Endothelial cell of umbilical vein (primary cell): ENCODE measurements around the gene KLF3. TPM values are rescaled to one million over a fixed set of nuclear protein-coding genes. Genes with fewer than 3 reads are reported as not detected.

Experiments
- BruUV-seq: library from RNA; stranded (reverse); fragments of 400-500 nt; replicated peaks from 2 replicates; lab custom pipeline; 2021; lab: Mats Ljungman, UMichigan
- CTCF ChIA-PET: fragments of 300-600, 350-600 bp; sonication (Branson Sonifier 250); formaldehyde crosslinking; loops from one replicate; lab custom pipeline; 2021; ENCODE audit warnings: antibody characterized with exemption, inconsistent platforms; lab: Charles Lee
- POLR2A ChIA-PET: fragments of 300-600, 350-600 bp; sonication (Branson Sonifier 250); formaldehyde crosslinking; loops from one replicate; lab custom pipeline; 2021; ENCODE audit warnings: antibody characterized with exemption, inconsistent platforms; lab: Charles Lee
- DNase-seq: peaks from one replicate; pipeline ENCODE4 v3.0.0-alpha.2; 2011; ENCODE audit warnings: low read depth, low spot score
- FAIRE-seq: peaks from 2 replicates; lab custom pipeline; 2011; peaks lifted over from hg19 to GRCh38; lab: Jason Lieb, UNC
- H2AFZ ChIP-seq: 2 replicates; pipeline ENCODE4 v1.6.0; 2012; ENCODE audit warnings: low read depth, low read length, control low read depth, inconsistent platforms
- H3K27ac ChIP-seq: 2 replicates; pipeline ENCODE4 v1.5.1; 2011; ENCODE audit warnings: low read depth, mild to moderate bottlenecking, control low read depth, low read length, moderate library complexity; ENCODE audit not compliant: insufficient read depth
- H3K27me3 ChIP-seq, 2 experiments: 2 replicates each; pipeline versions ENCODE4 v1.6.0 to v1.6.1; 2011; ENCODE audit warnings: low read length in 2 of 2, mixed read lengths in 1 of 2; ENCODE audit not compliant: control insufficient read depth in 2 of 2, insufficient read depth in 2 of 2
- H3K36me3 ChIP-seq, 2 experiments: 2 replicates in 1 of 2; 3 replicates in 1 of 2; pipeline ENCODE4 v1.5.1; 2011; ENCODE audit warnings: low read length in 2 of 2, mild to moderate bottlenecking in 1 of 2, moderate library complexity in 1 of 2; ENCODE audit not compliant: control insufficient read depth in 2 of 2, insufficient read depth in 2 of 2; ENCODE audit errors: extremely low read depth in 1 of 2
- H3K4me1 ChIP-seq: 3 replicates; pipeline ENCODE4 v1.5.1; 2011; ENCODE audit warnings: mild to moderate bottlenecking, low read length; ENCODE audit not compliant: control insufficient read depth, insufficient read depth; ENCODE audit errors: extremely low read depth
- H3K4me2 ChIP-seq: 2 replicates; pipeline ENCODE4 v1.6.1; 2011; ENCODE audit warnings: low read length, control low read depth, mixed read lengths; ENCODE audit not compliant: insufficient read depth
- H3K4me3 ChIP-seq, 3 experiments: fragments of 200-600 bp in 1 of 3; sonication (generic), shearing (Covaris generic) in 1 of 3; replicated peaks in 1 of 3; 2 replicates each; pipeline ENCODE4 v1.5.1; 2011 to 2016; ENCODE audit warnings: control low read depth in 3 of 3, low read length in 3 of 3, mild to moderate bottlenecking in 2 of 3, inconsistent platforms in 1 of 3, low read depth in 1 of 3, moderate library complexity in 1 of 3; ENCODE audit not compliant: insufficient read depth in 1 of 3
- H3K79me2 ChIP-seq: 2 replicates; pipeline ENCODE4 v1.6.0; 2012; ENCODE audit warnings: low read length, inconsistent platforms; ENCODE audit not compliant: control insufficient read depth, insufficient read depth
- H3K9ac ChIP-seq: replicated peaks from 2 replicates; pipeline ENCODE3; 2011; ENCODE audit warnings: low read length, control low read depth; ENCODE audit not compliant: insufficient read depth; ENCODE audit errors: extremely low read depth
- H3K9me1 ChIP-seq: replicated peaks from 3 replicates; pipeline ENCODE4 v1.6.0; 2011; ENCODE audit warnings: mild to moderate bottlenecking, low read length; ENCODE audit not compliant: control insufficient read depth, insufficient read depth; ENCODE audit errors: extremely low read depth
- H3K9me3 ChIP-seq: replicated peaks from 2 replicates; pipeline ENCODE4 v1.5.1; 2012; ENCODE audit warnings: low read length, inconsistent platforms; ENCODE audit not compliant: control insufficient read depth, insufficient read depth
- H4K20me1 ChIP-seq: replicated peaks from 2 replicates; pipeline ENCODE3; 2011; ENCODE audit warnings: mild to moderate bottlenecking, low read length; ENCODE audit not compliant: control insufficient read depth, insufficient read depth; ENCODE audit errors: extremely low read depth
- CTCF ChIP-seq, 2 donors: IDR thresholded peaks; 1 replicate in 1 of 2; 2 replicates in 1 of 2; pipeline ENCODE4 v1.5.1; 2011; ENCODE audit warnings: low read length in 2 of 2, mild to moderate bottlenecking in 2 of 2, moderate library complexity in 2 of 2, control low read depth in 1 of 2, inconsistent platforms in 1 of 2, low read depth in 1 of 2; ENCODE audit not compliant: insufficient read depth in 1 of 2; ENCODE audit errors: extremely low read depth in 1 of 2
- EZH2 ChIP-seq: IDR thresholded peaks from 2 replicates; pipeline ENCODE4 v1.6.1; 2012; ENCODE audit warnings: borderline replicate concordance, low read depth, mild to moderate bottlenecking, moderate library complexity, low read length, inconsistent platforms; ENCODE audit not compliant: severe bottlenecking
- FOS ChIP-seq: IDR thresholded peaks from 2 replicates; pipeline ENCODE4 v1.6.1; 2011; ENCODE audit warnings: mild to moderate bottlenecking, low read length, moderate library complexity, borderline replicate concordance; ENCODE audit not compliant: insufficient read depth
- GATA2 ChIP-seq: IDR thresholded peaks from 2 replicates; pipeline ENCODE4 v1.7.0; 2011; ENCODE audit warnings: low read depth, mild to moderate bottlenecking, moderate library complexity, mixed read lengths, low read length; ENCODE audit not compliant: insufficient read length, insufficient read depth
- JUN ChIP-seq: IDR thresholded peaks from 2 replicates; pipeline ENCODE4 v1.6.1; 2011; ENCODE audit warnings: borderline replicate concordance, low read depth; ENCODE audit not compliant: insufficient read length, insufficient read depth
- MAX ChIP-seq: IDR thresholded peaks from 2 replicates; pipeline ENCODE4 v1.6.1; 2011; ENCODE audit not compliant: insufficient read depth, insufficient read length
- MYC ChIP-seq: IDR thresholded peaks from one replicate; pipeline ENCODE4 v1.6.1; 2011; ENCODE audit warnings: mild to moderate bottlenecking, low read depth, low read length
- POLR2A ChIP-seq: IDR thresholded peaks from 2 replicates; pipeline ENCODE4 v1.6.1; 2012; ENCODE audit warnings: low read depth, mild to moderate bottlenecking, control low read depth, low read length
- POLR2AphosphoS5 ChIP-seq: IDR thresholded peaks from 2 replicates; pipeline ENCODE4 v1.6.1; 2012; ENCODE audit warnings: low read depth, mild to moderate bottlenecking, control low read depth, low read length, moderate library complexity; ENCODE audit not compliant: insufficient read depth
- dilution Hi-C: fragments of 300-500 bp; cut with MboI; formaldehyde crosslinking; loops from one replicate; pipeline ENCODE4 v1.15.0; 2019; ENCODE audit warnings: low sequenced_read_pairs; ENCODE audit not compliant: extremely low pct_ligation_motif_present
- intact Hi-C: fragments of 100-400 bp; cut with micrococcal nuclease; formaldehyde crosslinking; loops from one replicate; pipeline ENCODE4 v1.10.0; 2022
- polyA plus RNA-seq, 4 experiments: library from polyadenylated mRNA; depleted of rRNA in 3 of 4; stranded (reverse) in 3 of 4; unstranded in 1 of 4; fragments of >200 nt; gene quantifications; 2 replicates each; pipeline versions ENCODE4 v1.2.1 to v1.2.3, GENCODE V29; 2011 to 2012; ENCODE audit warnings: missing spikeins in 1 of 4
- total RNA-seq: library from RNA; stranded (reverse); gene quantifications from 2 replicates; pipeline ENCODE4 v1.2.3, GENCODE V29; 2021

KLF3 gene
- total and polyA plus RNA-seq, 2 donors (not counting 3 experiments of a cell fraction or from before 2014, with no cell fraction given), result 27.7 to 50.5 TPM

- Histone ChIP-seq H3K4me3 (no peak overlapping the region), H3K9me1 (no peaks in the 10 kb centered on the region), H3K27me3 (no peaks in the 10 kb centered on the region), H3K4me1 (peaks cover 32% of the 10 kb centered on the region), H3K27ac (peak overlapping the region; percentile 23), H3K9ac (no peak overlapping the region), H4K20me1 (no peaks in the 10 kb centered on the region), H3K4me2 (peak overlapping the region; percentile 26), H3K9me3 (no peaks in the 10 kb centered on the region), H3K36me3 (peaks cover 22 to 29% of the 10 kb centered on the region in 2 experiments), H3K79me2 (peaks cover 39% of the 10 kb centered on the region), H2AFZ (no peak overlapping the region)
- CTCF ChIA-PET, result interaction anchor here (0.6 to 5.2 kb wide), 6 partner anchors 12 to 509 kb away, joined by 3 to 40 read pairs (median 4); no protein-coding TSS in a partner anchor
- intact Hi-C loops, result no loop called here
- POLR2A ChIA-PET, result interaction anchor here (1.9 kb wide), 1 partner anchor 22 kb away, joined by 5 read pairs; no protein-coding TSS in a partner anchor
- TF ChIP-seq JUN, result peak; percentile 32
- no peak for TF ChIP-seq EZH2
- peak; percentile 69 for TF ChIP-seq POLR2AphosphoS5
- TF ChIP-seq CTCF (IDR thresholded peaks at IDR 0.05; ENCODE audit: extremely low read depth in 1 of 2, insufficient read depth in 1 of 2, low read depth in 1 of 2, low read length in 2 of 2), result no peak
- TF ChIP-seq MYC, result peak; percentile 7
- TF ChIP-seq POLR2A, result no peak
- TF ChIP-seq GATA2, result peak; percentile 73
- no peak for TF ChIP-seq MAX
- TF ChIP-seq FOS, result peak; percentile 32
- no TSS peak for BruUV-seq
- DNase-seq (peak; percentile 79), FAIRE-seq (peak; percentile 76)
- dilution Hi-C loops, result no loop called here
Observed at GRCh38 chr4:38688676-38689355, 24.8 kb downstream of the KLF3 start.
